Mesodermal cell (in vitro differentiated cells): ENCODE results near the gene CLBA1.

Experiments
- H3K27ac ChIP-seq: 2 replicates; pipeline ENCODE4 v1.7.0; 2013; ENCODE audit warnings: mild to moderate bottlenecking, low read depth, low read length, moderate library complexity; ENCODE audit not compliant: severe bottlenecking
- H3K36me3 ChIP-seq: 2 replicates; pipeline ENCODE4 v1.7.1; 2013; ENCODE audit warnings: mild to moderate bottlenecking, low read length, moderate library complexity; ENCODE audit not compliant: control insufficient read depth, insufficient read depth
- H3K4me1 ChIP-seq: one replicate; pipeline ENCODE4 v1.7.1; 2013; ENCODE audit warnings: mild to moderate bottlenecking, low read length; ENCODE audit not compliant: insufficient read depth, control insufficient read depth, poor library complexity, severe bottlenecking
- H3K4me3 ChIP-seq: 2 replicates; pipeline ENCODE4 v1.7.0; 2013; ENCODE audit warnings: low read length, control low read depth, mild to moderate bottlenecking; ENCODE audit not compliant: insufficient read depth, poor library complexity, severe bottlenecking; ENCODE audit errors: extremely low read depth
- H3K9me3 ChIP-seq: 2 replicates; pipeline ENCODE4 v1.7.1; 2013; ENCODE audit warnings: mild to moderate bottlenecking, low read length, moderate library complexity; ENCODE audit not compliant: control insufficient read depth
- WGBS, 2 experiments: methylation state at CpG; one replicate each; pipeline ENCODE4 v1.1.5; 2013; ENCODE audit warnings: missing lambda C conversion rate in 2 of 2; ENCODE audit not compliant: insufficient coverage in 2 of 2; 5-methylcytosine and 5-hydroxymethylcytosine counted together

CLBA1 gene

GRCh38 chr14:104984056-104984894 lies 1.3 kb upstream of the CLBA1 start:
- 92 to 95% methylated on average over 11 to 15 of the region's 15 CpGs for WGBS, 2 experiments
- Histone ChIP-seq H3K36me3 (no peaks in the 10 kb centered on the region), H3K9me3 (no peaks in the 10 kb centered on the region), H3K27ac (no peak overlapping the region), H3K4me1 (peaks cover 5% of the 10 kb centered on the region), H3K4me3 (no peak overlapping the region)

GRCh38 chr14:104986487-104987164 lies 1.0 kb downstream of the CLBA1 start:
- H3K27ac ChIP-seq, result no peak overlapping the region
- H3K4me3 ChIP-seq, result peak overlapping the region; percentile 68
- 79 to 86% methylated on average over 15 to 16 of the region's 19 CpGs for WGBS, 2 experiments
- no peaks in the 10 kb centered on the region for H3K9me3 ChIP-seq
- H3K4me1 ChIP-seq, result peaks cover 5% of the 10 kb centered on the region
- H3K36me3 ChIP-seq, result peaks cover 4% of the 10 kb centered on the region

GRCh38 chr14:104989236-104989950 lies 3.8 kb downstream of the CLBA1 start:
- Histone ChIP-seq H3K9me3 (no peaks in the 10 kb centered on the region), H3K4me3 (no peak overlapping the region), H3K36me3 (peaks cover 20% of the 10 kb centered on the region), H3K4me1 (peaks cover 5% of the 10 kb centered on the region), H3K27ac (no peak overlapping the region)
- 88 to 90% methylated on average over 14 to 15 of the region's 16 CpGs for WGBS, 2 experiments

GRCh38 chr14:104989951-104990303 lies 4.3 kb downstream of the CLBA1 start:
- H3K4me3 ChIP-seq, result no peak overlapping the region
- H3K27ac ChIP-seq, result no peak overlapping the region
- H3K4me1 ChIP-seq, result peaks cover 5% of the 10 kb centered on the region
- peaks cover 22% of the 10 kb centered on the region for H3K36me3 ChIP-seq
- 90 to 92% methylated on average over 6 to 7 of the region's 7 CpGs for WGBS, 2 experiments
- no peaks in the 10 kb centered on the region for H3K9me3 ChIP-seq

- WGBS, 2 experiments, result 93 to 98% methylated on average over 17 to 25 of the region's 34 CpGs
Measured at GRCh38 chr14:104991896-104992230, 6.3 kb downstream of the CLBA1 start.

GRCh38 chr14:104992501-104992900 lies 6.9 kb downstream of the CLBA1 start:
- no peak overlapping the region for H3K4me3 ChIP-seq
- peaks cover 28% of the 10 kb centered on the region for H3K36me3 ChIP-seq
- 91 to 98% methylated on average over 11 of the region's 11 CpGs for WGBS, 2 experiments
- H3K9me3 ChIP-seq, result no peaks in the 10 kb centered on the region
- H3K4me1 ChIP-seq, result no peaks in the 10 kb centered on the region
- H3K27ac ChIP-seq, result no peak overlapping the region

More at GRCh38 chr14:104991896-104992230, 6.3 kb downstream of the CLBA1 start:
- no peaks in the 10 kb centered on the region for H3K4me1 ChIP-seq
- H3K4me3 ChIP-seq, result no peak overlapping the region
- H3K27ac ChIP-seq, result no peak overlapping the region
- peaks cover 25% of the 10 kb centered on the region for H3K36me3 ChIP-seq
- H3K9me3 ChIP-seq, result no peaks in the 10 kb centered on the region

GRCh38 chr14:104993306-104993705 lies 7.7 kb downstream of the CLBA1 start:
- Histone ChIP-seq H3K9me3 (no peaks in the 10 kb centered on the region), H3K36me3 (peaks cover 28% of the 10 kb centered on the region), H3K27ac (no peak overlapping the region), H3K4me1 (no peaks in the 10 kb centered on the region), H3K4me3 (no peak overlapping the region)
- 90 to 100% methylated on average over 5 to 9 of the region's 12 CpGs for WGBS, 2 experiments

GRCh38 chr14:104993808-104994591 lies 8.4 kb downstream of the CLBA1 start:
- no peaks in the 10 kb centered on the region for H3K4me1 ChIP-seq
- H3K4me3 ChIP-seq, result no peak overlapping the region
- H3K36me3 ChIP-seq, result peaks cover 28% of the 10 kb centered on the region
- 91 to 93% methylated on average over 19 of the region's 22 CpGs for WGBS, 2 experiments
- H3K27ac ChIP-seq, result no peak overlapping the region
- no peaks in the 10 kb centered on the region for H3K9me3 ChIP-seq

GRCh38 chr14:104994978-104995377 lies 9.4 kb downstream of the CLBA1 start:
- Histone ChIP-seq H3K4me3 (no peak overlapping the region), H3K36me3 (peaks cover 28% of the 10 kb centered on the region), H3K9me3 (no peaks in the 10 kb centered on the region), H3K27ac (no peak overlapping the region), H3K4me1 (no peaks in the 10 kb centered on the region)
- WGBS, 2 experiments, result 85 to 94% methylated on average over 6 of the region's 6 CpGs

GRCh38 chr14:104996032-104996431 lies 10.4 kb downstream of the CLBA1 start:
- no peaks in the 10 kb centered on the region for H3K4me1 ChIP-seq
- 87 to 93% methylated on average over 5 of the region's 5 CpGs for WGBS, 2 experiments
- H3K4me3 ChIP-seq, result no peak overlapping the region
- H3K36me3 ChIP-seq, result peaks cover 28% of the 10 kb centered on the region
- H3K9me3 ChIP-seq, result no peaks in the 10 kb centered on the region
- no peak overlapping the region for H3K27ac ChIP-seq
